ENCODE data around the gene HPCAL4. TPM values are rescaled to one million over a fixed set of nuclear protein-coding genes. Genes with fewer than 3 reads are reported as not detected.

HPCAL4 gene
- total and polyA plus RNA-seq, 2 experiments from 2014 or later = 0.08 to 1.2 TPM

GRCh38 chr1:39680751-39681150, 10.5 kb downstream of the HPCAL4 start:
- ATAC-seq = no peak
- H2AFZ ChIP-seq = no peak overlapping the region
- no peak overlapping the region for H3K4me3 ChIP-seq
- H4K20me1 ChIP-seq (replicated peaks; ENCODE audit: insufficient read depth) = peaks cover 4% of the 10 kb centered on the region; the same call in 1 of the 2 replicates
- TF ChIP-seq CTCF (conservative IDR thresholded peaks at IDR 0.05; ENCODE audit: low read depth in 2 of 2) (no peak), ZNF462 (CRISPR knock-in tag; IDR thresholded peaks at IDR 0.05) (no peak), EZH2phosphoT487 (IDR thresholded peaks at IDR 0.05; ENCODE audit: unreplicated experiment) (no peak), ETS1 (IDR thresholded peaks at IDR 0.05) (no peak), JUNB (IDR thresholded peaks at IDR 0.05; ENCODE audit: unreplicated experiment) (no peak), CREB1 (CRISPR knock-in tag; IDR thresholded peaks at IDR 0.05; ENCODE audit: low read depth) (no peak), NANOG (IDR thresholded peaks at IDR 0.05; ENCODE audit: borderline replicate concordance) (no peak), EZH2 (IDR thresholded peaks at IDR 0.05; ENCODE audit: low read depth, unreplicated experiment) (no peak), REST (IDR thresholded peaks at IDR 0.05; ENCODE audit: unreplicated experiment) (no peak), ZNF114 (CRISPR knock-in tag; IDR thresholded peaks at IDR 0.05) (no peak), POLR2AphosphoS5 (IDR thresholded peaks at IDR 0.05; ENCODE audit: low read depth) (no peak), STAT1 (IDR thresholded peaks at IDR 0.05; ENCODE audit: unreplicated experiment) (no peak), ZNF331 (CRISPR knock-in tag; IDR thresholded peaks at IDR 0.05; ENCODE audit: low read depth) (no peak)
- H3K27me3 ChIP-seq (ENCODE audit: insufficient read depth) = peaks cover 99% of the 10 kb centered on the region
- H3K4me1 Mint-ChIP-seq = no peaks in the 10 kb centered on the region
- H3K4me3 Mint-ChIP-seq = no peak overlapping the region
- no peak for DNase-seq (ENCODE audit: low spot score)
- no peaks in the 10 kb centered on the region for H3K36me3 ChIP-seq (ENCODE audit: insufficient read depth)
- peaks cover 96% of the 10 kb centered on the region for H3K27me3 Mint-ChIP-seq (ENCODE audit: insufficient read depth, low read depth, poor library complexity)
- no peak overlapping the region for H3K27ac Mint-ChIP-seq
- H3K4me1 ChIP-seq (ENCODE audit: insufficient read depth) = no peaks in the 10 kb centered on the region
- no peak overlapping the region for H3K27ac ChIP-seq (ENCODE audit: low read depth)
- no peak overlapping the region for H3K4me2 ChIP-seq
- H3K79me2 ChIP-seq (replicated peaks; ENCODE audit: insufficient read depth) = no peaks in the 10 kb centered on the region
- no peaks in the 10 kb centered on the region for H3K9me2 ChIP-seq (ENCODE audit: insufficient read depth)
- no peaks in the 10 kb centered on the region for H3K36me3 Mint-ChIP-seq (ENCODE audit: low read depth)
- no peaks in the 10 kb centered on the region for H3F3A ChIP-seq (replicated peaks; ENCODE audit: low read depth)
- no peaks in the 10 kb centered on the region for H3K9me3 Mint-ChIP-seq

Data from GM23338 (cell line).